Activated naive CD8-positive, alpha-beta T cell treated with anti-CD3 and anti-CD28 coated beads for 36 hours (primary cell): ENCODE results near the gene LRRC3B. TPM values are rescaled to one million over a fixed set of nuclear protein-coding genes. Genes with fewer than 3 reads are reported as not detected.
"Not testable (repeated sequence)": the region's sequence is repeated elsewhere in the genome, so short reads cannot be mapped to it uniquely, and the experiment has no call there.

Experiments
- DNase-seq: peaks from one replicate; pipeline ENCODE4 v3.0.0; 2021
- H3K27ac Mint-ChIP-seq: one replicate; pipeline ENCODE4 v1.8.0; 2022; ENCODE audit warnings: mild to moderate bottlenecking, moderate library complexity, mixed read lengths
- H3K27me3 Mint-ChIP-seq: one replicate; pipeline ENCODE4 v1.8.0; 2022; ENCODE audit warnings: mild to moderate bottlenecking, mixed read lengths
- H3K36me3 Mint-ChIP-seq: one replicate; pipeline ENCODE4 v1.8.0; 2021; ENCODE audit warnings: mild to moderate bottlenecking, mixed read lengths
- H3K4me1 Mint-ChIP-seq: one replicate; pipeline ENCODE4 v1.8.0; 2021; ENCODE audit warnings: mixed read lengths
- H3K4me3 Mint-ChIP-seq: one replicate; pipeline ENCODE4 v1.8.0; 2022; ENCODE audit warnings: mild to moderate bottlenecking, moderate library complexity, mixed read lengths
- H3K9me3 Mint-ChIP-seq: one replicate; pipeline ENCODE4 v1.8.0; 2022; ENCODE audit warnings: mixed read lengths
- total RNA-seq, 2 experiments: library from RNA; stranded (reverse); gene quantifications; one replicate each; pipeline ENCODE4 v1.2.3, GENCODE V29; 2021

The LRRC3B gene, protein sequence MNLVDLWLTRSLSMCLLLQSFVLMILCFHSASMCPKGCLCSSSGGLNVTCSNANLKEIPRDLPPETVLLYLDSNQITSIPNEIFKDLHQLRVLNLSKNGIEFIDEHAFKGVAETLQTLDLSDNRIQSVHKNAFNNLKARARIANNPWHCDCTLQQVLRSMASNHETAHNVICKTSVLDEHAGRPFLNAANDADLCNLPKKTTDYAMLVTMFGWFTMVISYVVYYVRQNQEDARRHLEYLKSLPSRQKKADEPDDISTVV
- total RNA-seq: not detected

DNA sequence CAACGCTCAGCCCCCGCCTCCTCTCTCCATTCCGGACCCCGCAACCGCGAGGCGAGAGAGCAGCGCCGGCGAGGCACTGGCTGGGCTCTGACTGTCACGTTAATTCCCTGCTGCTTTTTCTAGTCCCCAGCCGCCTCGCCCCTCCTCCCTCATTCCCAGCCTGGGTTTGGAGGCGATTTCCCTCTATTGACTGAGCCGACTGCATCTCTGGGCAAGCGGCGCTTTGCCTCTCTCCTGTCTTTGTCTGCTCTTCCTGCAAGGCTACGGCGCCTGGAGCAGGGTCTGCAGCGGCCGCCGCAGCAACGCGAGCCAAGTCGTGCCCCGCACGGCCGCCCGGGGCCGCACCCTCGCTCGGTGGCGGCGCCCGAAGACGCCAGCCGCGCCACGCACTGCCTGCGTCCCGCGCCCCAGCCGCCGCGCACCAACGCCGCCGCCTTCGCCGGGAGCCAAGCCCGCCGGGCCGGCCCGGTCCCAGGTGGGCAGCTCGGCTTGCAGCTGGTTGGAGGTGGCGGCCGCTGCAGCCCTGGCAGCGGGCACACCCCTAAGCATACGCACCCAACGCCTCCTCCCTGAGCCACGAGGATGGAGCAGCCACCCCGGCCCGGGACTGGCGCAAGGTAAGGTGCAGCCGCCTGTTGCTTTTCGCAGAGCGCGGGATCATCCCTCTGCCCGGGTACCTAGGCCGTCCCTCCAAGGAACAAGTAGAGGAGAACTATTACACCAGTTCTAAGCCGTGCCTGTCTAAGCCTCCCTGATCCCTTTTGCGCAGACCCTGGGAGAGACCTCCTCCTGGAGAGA lies at the start of gene LRRC3B:
LRRC3B (plus strand) TSS at position 152 of the 798 bp plus-strand sequence. CDS start 86,901 bp downstream, outside the sequence.
- Mint-ChIP-seq H3K4me3 (no peak within 1 kb of the TSS), H3K9me3 (no peaks in the 10 kb centered on the region), H3K4me1 (peaks cover 5% of the 10 kb centered on the region), H3K27ac (no peak within 1 kb of the TSS), H3K36me3 (no peaks in the 10 kb centered on the region), H3K27me3 (peaks cover 57% of the 10 kb centered on the region)
- DNase-seq: no peak

GRCh38 chr3:26574766-26575165 lies 47.8 kb upstream of the LRRC3B start:
- DNase-seq: no peak
- no peaks in the 10 kb centered on the region for H3K27me3 Mint-ChIP-seq
- H3K9me3 Mint-ChIP-seq: peaks cover 1% of the 10 kb centered on the region
- H3K27ac Mint-ChIP-seq: no peak overlapping the region
- H3K36me3 Mint-ChIP-seq: no peaks in the 10 kb centered on the region
- H3K4me1 Mint-ChIP-seq: no peaks in the 10 kb centered on the region
- no peak overlapping the region for H3K4me3 Mint-ChIP-seq

DNA sequence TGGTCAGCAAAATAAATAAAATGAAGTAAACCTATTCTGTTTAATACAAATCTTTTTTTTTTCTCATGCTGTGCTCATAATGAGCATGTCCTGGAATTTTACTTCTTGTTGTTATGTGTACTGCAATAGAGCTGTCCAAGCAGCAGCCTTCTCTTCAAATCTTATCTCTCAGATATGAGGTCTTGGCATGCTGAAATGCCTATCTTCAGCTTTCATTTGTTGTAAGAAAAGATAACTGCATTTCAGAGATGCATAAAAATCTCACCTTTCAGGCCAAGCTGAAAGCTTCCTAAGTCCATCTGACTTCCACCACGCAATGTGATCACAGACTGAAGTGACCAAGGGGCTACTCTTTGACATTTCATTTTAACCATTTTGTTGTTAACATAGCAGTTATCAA lies 43.5 kb upstream of the LRRC3B start:
- H3K27me3 Mint-ChIP-seq: peaks cover 3% of the 10 kb centered on the region
- DNase-seq: no peak
- H3K36me3 Mint-ChIP-seq: no peaks in the 10 kb centered on the region
- peaks cover 1% of the 10 kb centered on the region for H3K9me3 Mint-ChIP-seq
- no peaks in the 10 kb centered on the region for H3K4me1 Mint-ChIP-seq
- H3K4me3 Mint-ChIP-seq: no peak overlapping the region
- H3K27ac Mint-ChIP-seq: no peak overlapping the region

DNA sequence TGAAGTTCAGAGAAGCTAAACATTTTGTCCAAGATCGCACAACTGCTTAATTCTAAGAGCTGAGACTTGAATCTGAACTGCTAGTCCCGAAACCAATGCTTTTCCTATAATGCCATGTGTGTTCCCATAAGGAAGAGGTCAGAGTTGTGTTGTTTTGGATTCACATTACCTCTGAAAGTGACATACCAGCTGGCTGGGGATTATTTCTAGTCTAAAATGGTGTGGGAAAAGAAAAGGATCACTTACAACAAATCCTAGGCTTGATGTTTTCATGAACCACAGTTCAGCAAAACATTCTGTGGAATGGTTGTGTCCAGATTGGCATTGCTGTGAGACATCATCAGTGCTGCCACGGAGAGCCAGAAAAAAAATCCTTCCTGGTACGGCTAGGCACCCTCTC lies 35.0 kb upstream of the LRRC3B start:
- no peak for DNase-seq
- Mint-ChIP-seq H3K4me1 (no peaks in the 10 kb centered on the region), H3K4me3 (no peak overlapping the region), H3K27ac (no peak overlapping the region), H3K9me3 (peaks cover 1% of the 10 kb centered on the region), H3K27me3 (peaks cover 1% of the 10 kb centered on the region), H3K36me3 (no peaks in the 10 kb centered on the region)

- Mint-ChIP-seq H3K4me1 (no peaks in the 10 kb centered on the region), H3K9me3 (peaks cover 1% of the 10 kb centered on the region), H3K4me3 (no peak overlapping the region), H3K27ac (no peak overlapping the region), H3K27me3 (no peaks in the 10 kb centered on the region), H3K36me3 (no peaks in the 10 kb centered on the region)
- DNase-seq: no peak
Observed at GRCh38 chr3:26588931-26589330, 33.6 kb upstream of the LRRC3B start.

GRCh38 chr3:26589678-26590077 lies 32.9 kb upstream of the LRRC3B start:
- Mint-ChIP-seq H3K4me1 (no peaks in the 10 kb centered on the region), H3K36me3 (no peaks in the 10 kb centered on the region), H3K27ac (no peak overlapping the region), H3K4me3 (no peak overlapping the region), H3K9me3 (peaks cover 1% of the 10 kb centered on the region), H3K27me3 (no peaks in the 10 kb centered on the region)
- no peak for DNase-seq

- Mint-ChIP-seq H3K9me3 (no peaks in the 10 kb centered on the region), H3K4me1 (no peaks in the 10 kb centered on the region), H3K27me3 (peaks cover 4% of the 10 kb centered on the region), H3K36me3 (no peaks in the 10 kb centered on the region), H3K27ac (no peak overlapping the region), H3K4me3 (no peak overlapping the region)
- no peak for DNase-seq
Observed at GRCh38 chr3:26590919-26591484, 31.6 kb upstream of the LRRC3B start.

GRCh38 chr3:26591926-26592325 lies 30.6 kb upstream of the LRRC3B start:
- H3K27ac Mint-ChIP-seq: no peak overlapping the region
- H3K27me3 Mint-ChIP-seq: peaks cover 4% of the 10 kb centered on the region
- no peaks in the 10 kb centered on the region for H3K9me3 Mint-ChIP-seq
- no peak for DNase-seq
- H3K36me3 Mint-ChIP-seq: no peaks in the 10 kb centered on the region
- no peaks in the 10 kb centered on the region for H3K4me1 Mint-ChIP-seq
- H3K4me3 Mint-ChIP-seq: no peak overlapping the region

DNA sequence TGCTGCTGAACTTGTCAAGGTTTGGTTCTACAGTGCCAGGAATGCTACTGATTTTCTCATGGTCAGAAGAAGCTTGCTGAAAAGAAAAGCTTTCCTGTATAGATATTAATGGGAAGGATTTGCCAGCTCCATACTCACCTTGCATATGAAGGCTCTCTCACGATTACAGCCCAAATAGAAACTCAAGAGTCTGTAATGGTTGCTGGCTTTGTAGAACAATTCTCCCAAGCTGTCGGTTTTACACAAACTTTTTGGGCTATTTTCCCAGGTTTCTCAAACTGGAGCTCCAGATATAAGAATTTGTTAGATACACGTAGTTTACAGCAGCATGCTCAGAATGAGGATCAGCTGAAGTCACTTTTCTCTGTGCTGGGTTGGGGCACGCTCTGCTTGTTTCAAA lies 30.1 kb upstream of the LRRC3B start:
- Mint-ChIP-seq H3K27ac (no peak overlapping the region), H3K36me3 (no peaks in the 10 kb centered on the region), H3K9me3 (no peaks in the 10 kb centered on the region), H3K27me3 (peaks cover 4% of the 10 kb centered on the region), H3K4me3 (no peak overlapping the region), H3K4me1 (no peaks in the 10 kb centered on the region)
- no peak for DNase-seq

DNA sequence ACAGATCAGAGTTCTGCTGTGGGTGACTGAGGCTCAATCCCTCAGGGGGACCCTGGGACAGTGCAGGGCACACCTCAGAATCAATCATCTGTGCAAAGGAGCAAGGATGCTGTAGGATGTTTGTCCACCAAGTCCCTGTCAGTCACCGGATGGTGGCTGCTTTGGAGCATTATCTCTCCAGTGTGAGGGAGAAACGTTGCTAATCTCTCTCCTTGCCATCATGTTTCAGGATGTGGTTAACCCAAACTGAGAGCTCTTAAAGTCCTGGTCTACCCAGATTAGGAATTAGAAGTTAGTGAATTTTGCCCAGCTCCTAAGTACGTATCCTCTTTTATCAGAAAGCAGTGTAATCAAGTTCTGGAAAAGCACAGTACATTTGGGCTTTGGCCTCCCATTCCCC lies 26.2 kb upstream of the LRRC3B start:
- Mint-ChIP-seq H3K9me3 (no peaks in the 10 kb centered on the region), H3K4me3 (no peak overlapping the region), H3K36me3 (no peaks in the 10 kb centered on the region), H3K27ac (no peak overlapping the region), H3K4me1 (no peaks in the 10 kb centered on the region), H3K27me3 (peaks cover 4% of the 10 kb centered on the region)
- DNase-seq: no peak

DNA sequence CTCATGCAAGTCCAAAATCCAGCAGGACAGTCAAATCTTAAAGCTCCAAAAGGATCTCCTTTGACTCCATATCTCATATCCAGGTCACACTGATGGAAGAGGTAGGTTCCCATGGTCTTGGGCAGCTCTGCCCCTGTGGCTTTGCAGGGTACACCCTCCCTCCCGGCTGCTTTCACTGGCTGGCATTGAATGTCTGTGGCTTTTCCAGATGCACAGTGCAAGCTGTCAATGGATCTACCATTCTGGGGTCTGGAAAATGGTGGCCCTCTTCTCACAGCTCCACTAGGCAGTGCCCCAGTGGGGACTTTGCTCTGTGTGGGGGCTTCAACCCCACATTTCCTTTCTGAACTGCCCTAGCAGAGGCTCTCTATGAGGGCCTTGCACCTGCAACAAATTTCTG lies 19.3 kb upstream of the LRRC3B start:
- H3K9me3 Mint-ChIP-seq: peaks cover 12% of the 10 kb centered on the region
- H3K4me3 Mint-ChIP-seq, DNase-seq, H3K36me3 Mint-ChIP-seq, H3K27me3 Mint-ChIP-seq, H3K4me1 Mint-ChIP-seq, H3K27ac Mint-ChIP-seq: not testable (repeated sequence)

GRCh38 chr3:26603771-26604170 lies 18.8 kb upstream of the LRRC3B start:
- peaks cover 12% of the 10 kb centered on the region for H3K9me3 Mint-ChIP-seq
- H3K27me3 Mint-ChIP-seq, H3K4me3 Mint-ChIP-seq, H3K4me1 Mint-ChIP-seq, DNase-seq, H3K36me3 Mint-ChIP-seq, H3K27ac Mint-ChIP-seq: not testable (repeated sequence)

DNA sequence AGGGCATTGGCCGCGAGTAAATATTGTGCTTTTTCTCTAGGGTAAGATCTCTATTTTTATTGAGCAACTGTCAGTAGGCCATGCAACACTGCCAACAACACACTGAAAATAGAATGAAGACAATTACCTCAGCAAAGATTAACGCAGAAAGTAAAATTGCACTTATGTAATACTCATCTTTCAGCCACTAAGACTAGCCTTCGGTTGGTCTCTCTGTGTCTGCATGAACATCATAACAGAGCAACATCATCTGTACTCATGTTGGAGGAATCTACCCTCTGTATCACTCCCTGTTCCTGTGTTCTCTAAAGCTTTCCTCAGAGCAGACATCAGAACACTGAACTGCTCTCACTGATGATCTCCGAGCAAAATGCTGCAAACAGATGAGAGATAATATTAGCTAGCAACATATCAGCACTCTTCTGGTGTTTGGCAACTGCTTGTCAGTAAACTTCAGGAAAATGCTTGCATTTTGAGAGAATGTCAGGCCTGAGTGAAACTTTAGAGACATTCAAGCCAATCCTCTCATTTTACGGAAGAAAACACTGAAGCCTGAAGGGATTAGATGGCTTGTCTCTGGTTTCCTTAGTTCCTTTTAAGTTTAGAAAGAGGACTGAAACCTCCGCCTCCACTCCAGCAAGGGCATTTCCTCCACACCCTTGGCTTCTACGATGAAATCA lies 8.4 kb upstream of the LRRC3B start:
- no peaks in the 10 kb centered on the region for H3K4me1 Mint-ChIP-seq
- H3K27me3 Mint-ChIP-seq: peaks cover 6% of the 10 kb centered on the region
- no peaks in the 10 kb centered on the region for H3K9me3 Mint-ChIP-seq
- no peak for DNase-seq
- no peak overlapping the region for H3K4me3 Mint-ChIP-seq
- no peak overlapping the region for H3K27ac Mint-ChIP-seq
- no peaks in the 10 kb centered on the region for H3K36me3 Mint-ChIP-seq

DNA sequence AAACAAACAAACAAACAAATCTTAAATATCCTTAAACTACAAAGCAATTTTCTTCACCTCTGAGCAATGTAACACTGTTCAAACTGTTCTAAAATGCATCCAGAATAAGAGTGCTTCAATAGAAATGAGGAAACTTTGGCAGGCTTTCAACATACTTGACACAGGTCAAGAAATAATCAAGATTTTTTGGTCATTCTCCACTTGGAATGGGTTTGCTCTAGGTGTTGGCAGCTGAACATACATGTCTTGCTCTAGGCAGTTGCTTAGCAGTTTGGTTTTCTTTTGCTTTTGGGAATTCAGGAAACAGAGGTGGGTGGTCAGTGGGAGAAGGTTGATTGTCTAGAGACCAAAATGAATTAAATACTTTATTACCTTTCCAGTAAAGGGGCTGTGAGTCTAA lies 1.4 kb upstream of the LRRC3B start:
- H3K27me3 Mint-ChIP-seq: peaks cover 54% of the 10 kb centered on the region
- no peaks in the 10 kb centered on the region for H3K36me3 Mint-ChIP-seq
- H3K4me1 Mint-ChIP-seq: peaks cover 5% of the 10 kb centered on the region
- H3K27ac Mint-ChIP-seq: no peak overlapping the region
- H3K4me3 Mint-ChIP-seq: no peak overlapping the region
- no peak for DNase-seq
- no peaks in the 10 kb centered on the region for H3K9me3 Mint-ChIP-seq

DNA sequence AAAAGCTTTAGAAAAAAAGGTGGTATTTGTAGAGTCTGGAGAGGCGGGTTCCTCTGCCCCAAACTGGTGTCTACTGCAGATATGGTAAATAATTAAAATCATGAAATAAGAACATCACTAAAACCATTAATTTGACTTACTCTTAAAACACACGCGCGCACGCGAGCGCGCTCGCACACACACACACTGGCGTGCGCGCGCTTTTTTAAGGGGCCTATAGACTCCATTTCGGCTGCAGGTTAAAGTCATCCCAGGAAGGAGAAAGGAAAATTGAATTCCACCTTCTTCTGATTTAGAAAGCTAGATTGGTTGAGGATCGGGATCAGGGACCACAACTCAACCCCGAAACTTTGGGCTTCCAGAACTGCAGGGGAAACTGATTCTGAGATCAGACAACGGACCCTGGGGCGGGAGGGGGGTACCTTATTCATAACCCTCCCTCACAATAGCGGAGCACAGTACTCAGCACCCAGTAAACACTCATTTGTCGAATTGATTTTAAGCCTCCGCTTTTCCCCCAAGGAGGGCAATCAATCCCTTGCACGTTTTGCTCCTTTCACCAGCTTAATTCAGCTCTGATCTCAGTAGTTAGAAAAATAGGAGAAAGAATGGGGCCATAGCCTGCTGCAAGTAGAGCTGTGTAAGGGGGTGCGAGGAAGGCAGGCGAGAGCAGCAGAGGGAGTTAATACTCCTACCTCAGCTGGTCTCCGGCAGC lies 509 bp upstream of the LRRC3B start:
- Mint-ChIP-seq H3K27me3 (peaks cover 56% of the 10 kb centered on the region), H3K4me3 (no peak overlapping the region), H3K27ac (no peak overlapping the region), H3K4me1 (peaks cover 5% of the 10 kb centered on the region), H3K9me3 (no peaks in the 10 kb centered on the region), H3K36me3 (no peaks in the 10 kb centered on the region)
- no peak for DNase-seq
